Common myeloid progenitor, CD34-positive (primary cell): Measurements from ENCODE around the gene ROBO1.

Experiments used
- CTCF ChIA-PET: fragments of 350-600 bp; sonication (Branson Sonifier 250); formaldehyde crosslinking; loops from one replicate; lab custom pipeline; 2021; ENCODE audit warnings: antibody characterized with exemption; lab: Charles Lee
- POLR2A ChIA-PET: fragments of 350-600 bp; sonication (Branson Sonifier 250); formaldehyde crosslinking; loops from one replicate; lab custom pipeline; 2021; ENCODE audit warnings: antibody characterized with exemption; lab: Charles Lee
- DNase-seq, 3 donors: peaks; one replicate each; pipeline versions ENCODE4 v3.0.0 to v3.0.0-alpha.2; 2013
- H3K27ac ChIP-seq, 2 experiments: 1 replicate in 1 of 2; 2 replicates in 1 of 2; pipeline ENCODE4 v1.7.0; 2013; ENCODE audit warnings: inconsistent platforms in 2 of 2, low read length in 2 of 2, mild to moderate bottlenecking in 2 of 2, low read depth in 1 of 2, moderate library complexity in 1 of 2; ENCODE audit not compliant: severe bottlenecking in 2 of 2, insufficient read depth in 1 of 2, poor library complexity in 1 of 2
- H3K27me3 ChIP-seq, 5 experiments: replicated peaks in 2 of 5; 1 replicate in 3 of 5; 2 replicates in 2 of 5; pipeline versions ENCODE4 v1.6.1 to v1.7.0; 2013; ENCODE audit warnings: low read length in 4 of 5, mild to moderate bottlenecking in 2 of 5, moderate library complexity in 2 of 5, inconsistent platforms in 1 of 5; ENCODE audit not compliant: insufficient read depth in 5 of 5, control insufficient read depth in 4 of 5
- H3K36me3 ChIP-seq, 4 experiments: 1 replicate in 2 of 4; 2 replicates in 2 of 4; pipeline versions ENCODE4 v1.6.1 to v1.7.0; 2013; ENCODE audit warnings: low read length in 3 of 4, control low read depth in 1 of 4, mild to moderate bottlenecking in 1 of 4; ENCODE audit not compliant: control insufficient read depth in 4 of 4, insufficient read depth in 4 of 4
- H3K4me1 ChIP-seq, 4 experiments: 1 replicate in 3 of 4; 2 replicates in 1 of 4; pipeline versions ENCODE4 v1.6.1 to v1.7.1; 2013; ENCODE audit warnings: low read length in 3 of 4, mild to moderate bottlenecking in 3 of 4, control low read depth in 1 of 4, inconsistent platforms in 1 of 4, moderate library complexity in 1 of 4; ENCODE audit not compliant: control insufficient read depth in 4 of 4, insufficient read depth in 4 of 4; ENCODE audit errors: control extremely low read depth in 1 of 4
- H3K4me3 ChIP-seq, 7 experiments: 1 replicate in 4 of 7; 2 replicates in 3 of 7; pipeline versions ENCODE4 v1.5.1 to v1.7.0; 2013; ENCODE audit warnings: mild to moderate bottlenecking in 7 of 7, low read length in 6 of 7, moderate library complexity in 6 of 7, inconsistent platforms in 2 of 7, low read depth in 2 of 7, control low read depth in 1 of 7; ENCODE audit not compliant: insufficient read depth in 4 of 7, control insufficient read depth in 1 of 7; ENCODE audit errors: extremely low read depth in 1 of 7
- H3K9me3 ChIP-seq, 5 experiments: 1 replicate in 4 of 5; 2 replicates in 1 of 5; pipeline versions ENCODE4 v1.6.1 to v1.7.1; 2013; ENCODE audit warnings: low read length in 4 of 5, mild to moderate bottlenecking in 2 of 5, inconsistent platforms in 1 of 5, low read depth in 1 of 5, moderate library complexity in 1 of 5; ENCODE audit not compliant: control insufficient read depth in 4 of 5, insufficient read depth in 2 of 5; ENCODE audit errors: control extremely low read depth in 1 of 5
- WGBS: methylation state at CpG from one replicate; pipeline ENCODE4 v1.1.5; 2013; ENCODE audit not compliant: insufficient coverage; 5-methylcytosine and 5-hydroxymethylcytosine counted together

ROBO1 gene

DNA sequence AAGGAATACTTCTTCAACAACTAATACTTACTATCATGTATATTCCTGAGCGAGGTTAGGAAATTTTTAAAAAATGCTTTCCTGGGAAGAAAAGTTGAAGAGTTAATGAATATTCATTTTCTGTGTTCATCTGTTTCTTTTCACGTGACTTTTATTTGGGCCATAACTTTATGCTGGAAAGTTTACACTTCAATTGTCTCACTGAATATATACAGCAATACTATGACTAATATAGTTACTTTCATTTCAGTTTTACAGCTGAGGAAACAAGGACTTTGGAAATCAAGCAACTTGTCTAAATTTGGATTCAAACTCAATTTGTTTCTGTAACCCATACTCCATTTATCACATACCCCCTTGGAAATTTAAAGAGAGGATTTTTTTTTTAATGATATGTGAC lies 894.2 kb downstream of the ROBO1 start:
- CTCF ChIA-PET, result no interaction called here
- POLR2A ChIA-PET, result no interaction called here
- no peak for DNase-seq
- Histone ChIP-seq H3K27me3 (no peaks in the 10 kb centered on the region), H3K4me3 (no peak overlapping the region), H3K27ac (no peak overlapping the region), H3K36me3 (no peaks in the 10 kb centered on the region), H3K4me1 (no peaks in the 10 kb centered on the region), H3K9me3 (no peaks in the 10 kb centered on the region)
- WGBS, result no CpG with 5 or more reads among the region's 2 CpGs

DNA sequence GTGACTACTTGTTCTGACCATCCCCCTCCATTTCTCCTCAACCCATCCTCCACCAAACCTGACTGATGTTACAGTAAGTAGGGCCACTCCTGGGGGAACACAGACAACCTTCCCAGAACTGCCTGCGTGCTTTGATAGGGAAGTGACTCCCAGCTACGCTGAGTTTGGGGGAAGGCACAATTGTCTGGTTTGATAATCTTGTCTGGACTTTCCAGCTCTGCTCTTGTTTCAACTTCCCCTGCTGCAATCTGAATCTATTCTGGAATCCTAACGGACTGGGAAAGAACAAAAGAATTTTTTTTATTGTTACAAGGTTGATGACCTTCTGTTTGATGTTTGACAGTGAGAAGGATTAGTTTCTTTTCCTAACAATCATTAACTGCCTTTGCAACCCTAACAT lies 895.6 kb downstream of the ROBO1 start:
- CTCF ChIA-PET, result no interaction called here
- POLR2A ChIA-PET, result no interaction called here
- Histone ChIP-seq H3K4me1 (no peaks in the 10 kb centered on the region), H3K9me3 (no peaks in the 10 kb centered on the region), H3K36me3 (no peaks in the 10 kb centered on the region), H3K4me3 (no peak overlapping the region), H3K27ac (no peak overlapping the region), H3K27me3 (no peaks in the 10 kb centered on the region)
- no peak for DNase-seq
- 40% methylated on average over 1 of the region's 3 CpGs for WGBS

DNA sequence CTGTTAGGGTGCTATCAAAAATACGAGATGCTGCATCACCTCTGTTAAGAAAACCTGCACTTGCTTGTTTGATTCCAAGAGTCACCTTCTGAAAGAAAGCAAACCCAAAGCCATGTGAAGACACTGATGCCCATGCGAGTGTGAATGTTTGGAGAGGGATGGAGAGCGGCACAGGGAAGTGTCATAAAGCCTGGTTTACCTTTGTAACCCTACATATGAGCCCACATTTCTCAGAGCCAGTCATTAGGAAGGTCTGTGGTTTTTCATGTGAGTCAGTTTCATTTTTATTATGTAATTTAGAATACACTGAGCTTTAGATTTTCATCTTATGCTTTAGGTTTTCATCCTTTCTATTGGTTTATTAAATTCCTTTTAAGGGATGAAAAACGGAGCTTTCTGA lies 896.8 kb downstream of the ROBO1 start:
- Histone ChIP-seq H3K4me3 (no peak overlapping the region), H3K4me1 (no peaks in the 10 kb centered on the region), H3K36me3 (no peaks in the 10 kb centered on the region), H3K27me3 (no peaks in the 10 kb centered on the region), H3K27ac (no peak overlapping the region), H3K9me3 (no peaks in the 10 kb centered on the region)
- DNase-seq, result no peak
- POLR2A ChIA-PET, result no interaction called here
- CTCF ChIA-PET, result interaction anchor here (1.2 kb wide), 1 partner anchor 48 kb away, joined by 3 read pairs; no protein-coding TSS in a partner anchor
- 90% methylated on average over 2 of the region's 4 CpGs for WGBS

DNA sequence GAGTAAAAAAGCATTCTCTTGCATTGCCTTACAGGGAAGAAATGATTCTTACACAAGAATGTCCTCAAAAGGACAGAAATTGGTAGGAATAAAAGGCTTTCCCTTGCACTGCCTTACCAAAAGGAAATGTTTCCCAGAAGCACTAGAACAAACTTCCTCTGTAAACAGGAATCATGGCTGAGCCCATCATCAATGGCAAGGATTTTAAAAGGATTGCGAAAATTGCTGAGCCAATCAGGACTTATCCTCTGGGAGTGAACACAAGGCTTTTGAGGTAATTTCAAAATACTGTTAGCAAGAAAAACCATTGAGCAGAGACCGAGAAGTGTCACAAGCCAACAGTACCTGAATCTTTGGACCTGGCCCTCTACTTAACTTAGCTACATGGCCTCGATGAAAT lies 897.3 kb downstream of the ROBO1 start:
- POLR2A ChIA-PET, result no interaction called here
- no peak for DNase-seq
- H3K27ac ChIP-seq, result no peak overlapping the region

DNA sequence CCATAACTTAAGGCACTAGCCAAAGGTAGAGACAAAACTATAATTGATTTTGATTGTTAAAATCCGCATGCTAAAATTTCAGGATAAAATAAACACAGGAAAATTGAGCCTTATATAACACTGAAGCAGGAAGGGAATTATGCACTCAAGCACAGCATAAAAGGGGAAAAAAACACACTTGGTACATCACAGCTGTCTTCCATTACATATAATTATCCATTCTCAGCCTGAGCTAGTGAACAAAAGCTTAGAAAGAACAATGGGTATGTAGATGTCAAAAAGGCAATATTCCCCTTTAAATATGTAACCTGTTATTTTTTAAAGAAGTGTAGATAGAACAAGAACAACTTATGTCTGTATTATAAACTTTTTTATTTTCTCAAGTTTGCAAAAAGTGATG lies 899.2 kb downstream of the ROBO1 start:
- Histone ChIP-seq H3K36me3 (no peaks in the 10 kb centered on the region), H3K4me3 (no peak overlapping the region), H3K27me3 (no peaks in the 10 kb centered on the region), H3K4me1 (no peaks in the 10 kb centered on the region), H3K27ac (no peak overlapping the region), H3K9me3 (no peaks in the 10 kb centered on the region)
- ChIA-PET CTCF (no interaction called here), POLR2A (no interaction called here)
- WGBS, result no CpG with 5 or more reads among the region's 1 CpG
- DNase-seq, result no peak

More for the DNA sequence above, 897.3 kb downstream of the ROBO1 start:
- H3K36me3 ChIP-seq, result no peaks in the 10 kb centered on the region
- H3K27me3 ChIP-seq, result no peaks in the 10 kb centered on the region
- CTCF ChIA-PET, result interaction anchor here (1.2 kb wide), 1 partner anchor 48 kb away, joined by 3 read pairs; no protein-coding TSS in a partner anchor
- no peaks in the 10 kb centered on the region for H3K4me1 ChIP-seq
- H3K9me3 ChIP-seq, result no peaks in the 10 kb centered on the region
- no peak overlapping the region for H3K4me3 ChIP-seq
- WGBS, result 83% methylated on average over 2 of the region's 3 CpGs

DNA sequence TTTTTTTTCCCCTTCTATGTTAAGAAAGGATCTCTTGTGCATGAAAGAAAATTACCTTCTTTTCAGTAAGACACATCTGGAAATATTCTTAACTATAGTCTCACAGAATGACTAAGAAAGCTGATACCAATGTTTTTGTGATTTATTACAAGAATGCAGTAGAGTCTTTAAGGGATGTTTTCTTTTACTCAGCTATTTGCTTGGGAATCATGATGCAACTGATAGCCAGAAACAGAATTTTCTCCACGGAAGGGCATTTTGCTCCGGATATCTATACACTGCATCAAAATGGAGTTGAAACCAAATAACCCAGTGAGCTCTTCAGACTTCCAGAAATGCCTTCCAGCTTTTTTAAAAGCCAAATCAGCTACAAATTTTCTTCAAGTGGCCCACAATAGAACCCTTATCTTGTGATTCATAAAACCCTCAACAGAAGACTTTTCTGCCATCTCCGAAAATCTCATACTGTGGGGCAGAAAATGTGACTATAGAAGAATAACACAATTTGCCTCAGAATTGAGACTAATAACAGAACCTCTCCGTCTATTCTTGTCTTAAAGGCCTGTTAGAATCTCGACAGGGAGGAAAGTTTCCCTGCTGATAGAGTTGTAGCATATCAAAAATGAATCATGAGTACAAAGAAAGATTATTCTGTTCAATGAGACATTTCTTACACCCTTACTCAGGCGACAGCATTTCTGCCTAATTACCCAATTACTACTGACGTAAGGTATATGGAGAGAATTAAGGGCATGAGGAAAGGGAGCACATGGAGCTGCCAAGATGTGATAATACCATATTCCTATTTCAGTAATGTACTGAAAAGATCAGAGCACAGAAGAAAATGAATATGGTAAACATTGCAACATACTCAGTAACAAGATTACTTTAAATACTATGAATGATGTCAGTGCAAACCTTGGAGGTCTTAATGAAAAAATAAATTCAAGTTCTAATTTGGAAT lies 900.1 kb downstream of the ROBO1 start:
- Histone ChIP-seq H3K4me1 (no peaks in the 10 kb centered on the region), H3K27ac (no peak overlapping the region), H3K4me3 (no peak overlapping the region), H3K9me3 (no peaks in the 10 kb centered on the region), H3K36me3 (no peaks in the 10 kb centered on the region), H3K27me3 (no peaks in the 10 kb centered on the region)
- no peak for DNase-seq
- ChIA-PET POLR2A (no interaction called here), CTCF (no interaction called here)
- 96% methylated on average over 2 of the region's 7 CpGs for WGBS
